OCI-LY3 (cell line): ENCODE results near the gene COPRS.
"Not testable (repeated sequence)": the region's sequence is repeated elsewhere in the genome, so short reads cannot be mapped to it uniquely, and the experiment has no call there.

Experiments
- H2AFZ ChIP-seq: fragments of 200-600, 300-600 bp; shearing (Covaris generic); 2 replicates; pipeline ENCODE4 v1.6.0; 2014; ENCODE audit warnings: antibody characterized with exemption, low read depth, low read length
- H3K27ac ChIP-seq: fragments of 200-600, 300-600 bp; sonication (generic); 2 replicates; pipeline ENCODE4 v1.5.1; 2014; ENCODE audit warnings: mild to moderate bottlenecking, low read length, moderate library complexity, mixed read lengths
- H3K27me3 ChIP-seq: fragments of 200-600, 300-600 bp; sonication (generic); 2 replicates; pipeline ENCODE4 v1.6.1; 2014; ENCODE audit warnings: low read depth, low read length, mixed read lengths
- H3K36me3 ChIP-seq: fragments of 200-600, 300-600 bp; sonication (generic); replicated peaks from 2 replicates; pipeline ENCODE3; 2014; ENCODE audit warnings: low read depth, low read length, mixed read lengths
- H3K4me1 ChIP-seq: fragments of 300-600, 200-600 bp; sonication (generic); 2 replicates; pipeline ENCODE4 v1.6.1; 2014; ENCODE audit warnings: low read length, mixed read lengths
- H3K4me2 ChIP-seq: fragments of 200-600, 300-600 bp; sonication (generic); 2 replicates; pipeline ENCODE4 v1.6.1; 2014; ENCODE audit warnings: low read length, mixed read lengths
- H3K4me3 ChIP-seq: fragments of 300-600, 200-600 bp; sonication (generic); 2 replicates; pipeline ENCODE4 v1.5.1; 2014; ENCODE audit warnings: antibody characterized with exemption, mild to moderate bottlenecking, low read length, moderate library complexity
- H3K79me2 ChIP-seq: fragments of 300-600, 200-600 bp; shearing (Covaris generic); 2 replicates; pipeline ENCODE4 v1.6.1; 2014; ENCODE audit warnings: mild to moderate bottlenecking, low read length, mixed read lengths
- H3K9ac ChIP-seq: fragments of 300-600, 200-600 bp; shearing (Covaris generic); 2 replicates; pipeline ENCODE4 v1.6.0; 2014; ENCODE audit warnings: mild to moderate bottlenecking, low read length, moderate library complexity
- H3K9me3 ChIP-seq: fragments of 200-600, 300-600 bp; shearing (Covaris generic); 2 replicates; pipeline ENCODE4 v1.6.1; 2014; ENCODE audit warnings: low read length, mixed read lengths; ENCODE audit not compliant: insufficient read depth
- H4K20me1 ChIP-seq: fragments of 200-600, 300-600 bp; sonication (generic); 2 replicates; pipeline ENCODE4 v1.6.1; 2016; ENCODE audit warnings: low read length, mixed read lengths; ENCODE audit not compliant: insufficient read depth
- CTCF ChIP-seq: fragments of 200-600, 300-600 bp; sonication (generic); IDR thresholded peaks from 2 replicates; pipeline ENCODE4 v1.5.1; 2014; ENCODE audit warnings: antibody characterized with exemption, low read length, low read depth
- EZH2phosphoT487 ChIP-seq: fragments of 200-600 bp; shearing (Covaris generic); IDR thresholded peaks from 2 replicates; pipeline ENCODE4 v1.6.1; 2018; ENCODE audit warnings: antibody characterized with exemption, mixed run types, low read depth

COPRS gene

GRCh38 chr17:31815212-31815730 lies 43.8 kb downstream of the COPRS start:
- Histone ChIP-seq H3K9me3 (no peaks in the 10 kb centered on the region), H2AFZ (no peak overlapping the region), H3K9ac (no peak overlapping the region), H3K4me2 (no peak overlapping the region), H4K20me1 (no peaks in the 10 kb centered on the region), H3K4me3 (no peak overlapping the region), H3K4me1 (peaks cover 8% of the 10 kb centered on the region; the same call in 1 of the 2 replicates), H3K27me3 (no peaks in the 10 kb centered on the region), H3K79me2 (no peaks in the 10 kb centered on the region), H3K36me3 (no peaks in the 10 kb centered on the region), H3K27ac (no peak overlapping the region)
- TF ChIP-seq CTCF (no peak), EZH2phosphoT487 (no peak)

GRCh38 chr17:31811101-31811500 lies 47.9 kb downstream of the COPRS start:
- no peaks in the 10 kb centered on the region for H3K9me3 ChIP-seq
- H3K4me3 ChIP-seq: no peak overlapping the region
- peaks cover 9% of the 10 kb centered on the region for H3K4me1 ChIP-seq
- H3K4me2 ChIP-seq: no peak overlapping the region
- H3K79me2 ChIP-seq: no peaks in the 10 kb centered on the region
- no peak overlapping the region for H2AFZ ChIP-seq
- no peaks in the 10 kb centered on the region for H4K20me1 ChIP-seq
- H3K27ac ChIP-seq: no peak overlapping the region
- no peak overlapping the region for H3K9ac ChIP-seq
- no peaks in the 10 kb centered on the region for H3K27me3 ChIP-seq
- TF ChIP-seq EZH2phosphoT487: no peak
- no peak for TF ChIP-seq CTCF
- H3K36me3 ChIP-seq: no peaks in the 10 kb centered on the region

- not testable (repeated sequence) for H3K9me3 ChIP-seq, H3K36me3 ChIP-seq, H2AFZ ChIP-seq, H4K20me1 ChIP-seq, H3K27me3 ChIP-seq, H3K9ac ChIP-seq, H3K4me2 ChIP-seq, H3K79me2 ChIP-seq, H3K27ac ChIP-seq, H3K4me3 ChIP-seq
- H3K4me1 ChIP-seq: peaks cover 21% of the 10 kb centered on the region
Observed at GRCh38 chr17:31809876-31810275, 49.2 kb downstream of the COPRS start.

- TF ChIP-seq EZH2phosphoT487 (no peak), CTCF (no peak)
Observed at GRCh38 chr17:31808521-31809050, 50.5 kb downstream of the COPRS start.

More at GRCh38 chr17:31808521-31809050, 50.5 kb downstream of the COPRS start:
- Histone ChIP-seq H2AFZ (no peak overlapping the region), H3K79me2 (no peaks in the 10 kb centered on the region), H3K9me3 (no peaks in the 10 kb centered on the region), H3K36me3 (no peaks in the 10 kb centered on the region), H3K4me2 (no peak overlapping the region), H3K9ac (no peak overlapping the region), H3K27ac (no peak overlapping the region), H3K4me3 (no peak overlapping the region), H3K27me3 (no peaks in the 10 kb centered on the region), H4K20me1 (no peaks in the 10 kb centered on the region), H3K4me1 (peaks cover 22% of the 10 kb centered on the region)
